H1 (cell line): ENCODE data around the gene TNFAIP2.

Source experiments
- SIN3A ChIP-seq, 2 experiments: IDR thresholded peaks in 1 of 2; conservative IDR thresholded peaks in 1 of 2; 2 replicates each; pipeline ENCODE4 v1.6.1; 2011 to 2012; ENCODE audit warnings: low read length in 2 of 2, improper control_type of control experiment in 1 of 2, low read depth in 1 of 2, mild to moderate bottlenecking in 1 of 2
- SP1 ChIP-seq: IDR thresholded peaks from 2 replicates; pipeline ENCODE4 v1.6.1; 2011; ENCODE audit warnings: low read depth, low read length
- TF ChIP-seq, protein P1 (sequence below), 3 experiments: IDR thresholded peaks; 1 replicate in 2 of 3; 2 replicates in 1 of 3; pipeline versions ENCODE4 v1.5.1 to v1.6.1; 2011; ENCODE audit warnings: low read length in 3 of 3, mild to moderate bottlenecking in 3 of 3, inconsistent platforms in 2 of 3, low read depth in 1 of 3, moderate library complexity in 1 of 3; ENCODE audit not compliant: insufficient read depth in 1 of 3; ENCODE audit errors: control extremely low read depth in 1 of 3

DNA sequence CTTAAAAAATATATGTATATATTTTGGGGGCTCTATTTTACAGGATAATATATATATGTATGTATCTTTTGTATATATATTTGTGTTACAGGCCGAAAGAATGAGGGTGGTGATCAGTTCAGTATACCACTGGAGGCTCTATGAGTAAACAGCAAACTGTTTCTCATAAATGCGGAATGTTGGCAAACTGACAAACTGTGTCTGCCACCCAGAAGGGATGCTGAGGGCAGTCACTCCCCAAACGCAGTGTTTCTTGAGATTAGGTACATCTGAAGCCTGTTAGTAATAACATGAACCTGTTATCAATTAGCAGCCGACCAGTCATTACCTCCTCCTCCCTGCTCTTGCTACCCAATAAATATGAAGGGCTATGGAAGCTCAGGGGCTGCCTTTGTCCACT is 20.8 kb downstream of the TNFAIP2 start:
- TF ChIP-seq SIN3A (conservative IDR thresholded peaks at IDR 0.05 in 1 of 2, IDR thresholded peaks at IDR 0.05 in 1 of 2; ENCODE audit: low read depth in 1 of 2, low read length in 2 of 2) (no peak), SP1 (no peak)
- TF ChIP-seq, protein P1, sequence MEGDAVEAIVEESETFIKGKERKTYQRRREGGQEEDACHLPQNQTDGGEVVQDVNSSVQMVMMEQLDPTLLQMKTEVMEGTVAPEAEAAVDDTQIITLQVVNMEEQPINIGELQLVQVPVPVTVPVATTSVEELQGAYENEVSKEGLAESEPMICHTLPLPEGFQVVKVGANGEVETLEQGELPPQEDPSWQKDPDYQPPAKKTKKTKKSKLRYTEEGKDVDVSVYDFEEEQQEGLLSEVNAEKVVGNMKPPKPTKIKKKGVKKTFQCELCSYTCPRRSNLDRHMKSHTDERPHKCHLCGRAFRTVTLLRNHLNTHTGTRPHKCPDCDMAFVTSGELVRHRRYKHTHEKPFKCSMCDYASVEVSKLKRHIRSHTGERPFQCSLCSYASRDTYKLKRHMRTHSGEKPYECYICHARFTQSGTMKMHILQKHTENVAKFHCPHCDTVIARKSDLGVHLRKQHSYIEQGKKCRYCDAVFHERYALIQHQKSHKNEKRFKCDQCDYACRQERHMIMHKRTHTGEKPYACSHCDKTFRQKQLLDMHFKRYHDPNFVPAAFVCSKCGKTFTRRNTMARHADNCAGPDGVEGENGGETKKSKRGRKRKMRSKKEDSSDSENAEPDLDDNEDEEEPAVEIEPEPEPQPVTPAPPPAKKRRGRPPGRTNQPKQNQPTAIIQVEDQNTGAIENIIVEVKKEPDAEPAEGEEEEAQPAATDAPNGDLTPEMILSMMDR (IDR thresholded peaks at IDR 0.05; ENCODE audit: control extremely low read depth in 1 of 3, insufficient read depth in 1 of 3, low read depth in 1 of 3, low read length in 3 of 3), result no peak
